Muscle of leg (tissue), 11 donors: ENCODE results near the gene MGLL. TPM values are rescaled to one million over a fixed set of nuclear protein-coding genes. Genes with fewer than 3 reads are reported as not detected.
A peak's percentile ranks its signal among the peaks of the same experiment; 100 is the strongest.

Experiments used
- DNase-seq: peaks from one replicate; pipeline ENCODE4 v3.0.0; 2013
- H3K27ac ChIP-seq: one replicate; pipeline ENCODE4 v1.5.1; 2013; ENCODE audit warnings: mild to moderate bottlenecking, low read length, control low read depth
- H3K27me3 ChIP-seq: one replicate; pipeline ENCODE4 v1.6.1; 2013; ENCODE audit warnings: low read length; ENCODE audit not compliant: control insufficient read depth, insufficient read depth
- H3K36me3 ChIP-seq: one replicate; pipeline ENCODE4 v1.6.1; 2013; ENCODE audit warnings: low read length; ENCODE audit not compliant: control insufficient read depth, insufficient read depth
- H3K4me1 ChIP-seq: one replicate; pipeline ENCODE4 v1.6.1; 2013; ENCODE audit warnings: low read length; ENCODE audit not compliant: control insufficient read depth, insufficient read depth
- H3K4me3 ChIP-seq: one replicate; pipeline ENCODE4 v1.5.1; 2013; ENCODE audit warnings: low read length, control low read depth
- H3K9me3 ChIP-seq: replicated peaks from 2 replicates; pipeline ENCODE4 v1.6.1; 2013; ENCODE audit warnings: low read depth, low read length; ENCODE audit not compliant: control insufficient read depth
- WGBS: methylation state at CpG from one replicate; pipeline ENCODE4 v1.1.5; 2013; ENCODE audit warnings: missing lambda C conversion rate; ENCODE audit not compliant: insufficient coverage; 5-methylcytosine and 5-hydroxymethylcytosine counted together
- polyA plus RNA-seq, 8 donors: library from polyadenylated mRNA; unstranded; fragments of 120-200 nt; gene quantifications; one replicate each; pipeline versions ENCODE4 v1.2.1 to v1.2.3, GENCODE V29; 2013; ENCODE audit warnings: inconsistent platforms in 1 of 8, low replicate concordance in 1 of 8; ENCODE audit not compliant: insufficient read length in 8 of 8, insufficient read depth in 1 of 8
- total RNA-seq: library from RNA; stranded (reverse); fragments of 120-200 nt; gene quantifications from one replicate; pipeline ENCODE4 v1.2.4, GENCODE V29; 2013

The MGLL gene
- total and polyA plus RNA-seq, 9 donors, result 18.1 to 25.7 (median 22.3) TPM

GRCh38 chr3:127769284-127770081 is 52.8 kb downstream of the MGLL start:
- Histone ChIP-seq H3K27me3 (no peaks in the 10 kb centered on the region), H3K4me1 (peaks cover 19% of the 10 kb centered on the region), H3K36me3 (peaks cover 4% of the 10 kb centered on the region), H3K9me3 (peaks cover 15% of the 10 kb centered on the region), H3K4me3 (no peak overlapping the region), H3K27ac (no peak overlapping the region)
- 82% methylated on average over 8 of the region's 13 CpGs for WGBS
- DNase-seq, result no peak

DNA sequence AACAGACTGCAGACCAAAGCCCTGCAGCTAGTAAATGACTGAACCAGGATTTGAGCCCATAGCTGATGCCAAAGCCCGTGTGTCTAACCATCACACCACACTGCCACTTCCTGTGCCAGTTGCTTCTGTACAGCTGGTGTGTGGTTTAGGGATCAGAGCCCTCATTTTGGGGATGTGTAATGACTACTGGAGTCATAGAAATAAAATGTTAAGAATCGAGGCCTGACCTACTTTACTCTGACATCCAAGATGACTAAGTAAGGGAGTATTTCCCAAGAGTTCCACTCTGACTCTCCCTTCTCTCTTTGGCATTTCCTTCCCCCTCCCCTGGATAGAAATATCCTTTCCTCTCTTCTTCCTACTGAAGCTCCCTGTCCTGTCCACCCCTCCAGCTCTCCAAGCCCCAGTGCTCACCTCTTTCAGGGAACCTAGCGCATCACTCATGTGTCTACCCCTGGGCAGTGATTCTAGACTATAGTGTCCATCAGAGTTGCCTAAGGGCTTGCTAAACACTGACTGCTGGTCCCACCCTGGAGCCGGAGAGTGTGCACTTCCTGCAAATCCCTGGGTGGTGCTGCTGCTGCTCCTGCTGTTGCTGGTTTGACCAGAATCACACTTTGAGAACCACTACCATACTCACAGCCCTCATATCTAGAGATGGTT is 53.8 kb downstream of the MGLL start:
- Histone ChIP-seq H3K9me3 (peaks cover 15% of the 10 kb centered on the region), H3K4me3 (no peak overlapping the region), H3K4me1 (peaks cover 20% of the 10 kb centered on the region), H3K27me3 (no peaks in the 10 kb centered on the region), H3K27ac (no peak overlapping the region), H3K36me3 (peaks cover 4% of the 10 kb centered on the region)
- 100% methylated on average over 2 of the region's 4 CpGs for WGBS
- DNase-seq, result no peak

- H3K27me3 ChIP-seq, result no peaks in the 10 kb centered on the region
- no peak overlapping the region for H3K4me3 ChIP-seq
- no peak overlapping the region for H3K27ac ChIP-seq
- H3K4me1 ChIP-seq, result peaks cover 22% of the 10 kb centered on the region
- WGBS, result no CpG with 5 or more reads among the region's 1 CpG
- H3K9me3 ChIP-seq, result peaks cover 15% of the 10 kb centered on the region
- DNase-seq, result no peak
- peaks cover 4% of the 10 kb centered on the region for H3K36me3 ChIP-seq
Observed at GRCh38 chr3:127767126-127767525, 55.2 kb downstream of the MGLL start.

DNA sequence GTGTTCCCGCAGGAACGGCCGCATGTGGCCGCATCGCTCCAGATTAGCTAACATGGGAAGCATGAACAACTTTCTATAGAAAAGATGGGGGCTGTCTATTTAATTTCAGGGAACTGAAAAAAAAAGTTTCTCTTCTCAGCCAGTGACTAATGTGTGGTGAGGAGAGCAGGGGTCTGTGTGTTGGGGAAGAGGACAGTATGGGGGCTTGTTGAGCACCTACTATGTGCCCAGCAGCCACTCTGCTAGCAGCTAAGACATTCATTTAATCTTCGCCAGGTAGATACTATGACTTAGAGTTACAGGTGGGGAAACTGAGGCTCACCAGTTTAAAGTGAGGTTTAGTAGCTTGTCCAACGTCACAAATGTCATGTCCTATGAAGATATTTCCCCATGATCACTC is 56.6 kb downstream of the MGLL start:
- 97% methylated on average over 6 of the region's 7 CpGs for WGBS
- H3K4me1 ChIP-seq, result peaks cover 35% of the 10 kb centered on the region
- H3K27ac ChIP-seq, result no peak overlapping the region
- H3K36me3 ChIP-seq, result peaks cover 4% of the 10 kb centered on the region
- no peak overlapping the region for H3K4me3 ChIP-seq
- H3K27me3 ChIP-seq, result no peaks in the 10 kb centered on the region
- H3K9me3 ChIP-seq, result peaks cover 15% of the 10 kb centered on the region
- no peak for DNase-seq

DNA sequence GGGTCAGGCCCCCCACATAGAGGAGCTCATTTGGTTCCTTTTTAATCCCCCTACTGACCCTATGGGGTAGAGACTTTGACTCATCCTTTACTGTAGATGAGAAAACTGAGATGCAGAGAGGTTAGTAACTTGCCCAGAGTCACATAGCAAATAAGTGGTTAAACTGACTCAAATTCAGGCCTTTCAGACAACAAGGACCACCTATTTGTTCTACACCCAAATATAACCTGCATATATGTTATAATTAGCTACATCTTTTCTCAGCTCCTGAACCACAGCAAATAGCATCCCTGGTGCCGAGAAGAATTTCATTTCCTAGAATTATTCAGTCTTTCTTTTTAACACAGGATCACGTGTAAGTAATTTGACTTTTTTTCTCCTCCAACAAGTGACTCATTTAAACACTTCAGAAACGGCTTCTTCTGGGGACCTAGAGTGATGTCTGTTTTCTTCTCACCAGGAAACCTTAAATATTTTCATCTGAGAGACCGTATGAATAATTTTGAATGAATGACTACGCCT is 57.4 kb downstream of the MGLL start:
- Histone ChIP-seq H3K4me3 (no peak overlapping the region), H3K4me1 (peaks cover 43% of the 10 kb centered on the region), H3K27ac (no peak overlapping the region), H3K27me3 (no peaks in the 10 kb centered on the region), H3K9me3 (peaks cover 15% of the 10 kb centered on the region), H3K36me3 (peaks cover 4% of the 10 kb centered on the region)
- 90% methylated on average over 2 of the region's 5 CpGs for WGBS
- no peak for DNase-seq

- Histone ChIP-seq H3K4me1 (peaks cover 44% of the 10 kb centered on the region), H3K36me3 (peaks cover 4% of the 10 kb centered on the region), H3K27me3 (no peaks in the 10 kb centered on the region), H3K4me3 (no peak overlapping the region), H3K9me3 (peaks cover 15% of the 10 kb centered on the region), H3K27ac (no peak overlapping the region)
- WGBS, result no CpG with 5 or more reads among the region's 8 CpGs
- DNase-seq, result no peak
Observed at GRCh38 chr3:127764301-127764700, 58.0 kb downstream of the MGLL start.

GRCh38 chr3:127763816-127764215 is 58.5 kb downstream of the MGLL start:
- Histone ChIP-seq H3K4me1 (peaks cover 44% of the 10 kb centered on the region), H3K27ac (no peak overlapping the region), H3K4me3 (no peak overlapping the region), H3K36me3 (peaks cover 4% of the 10 kb centered on the region), H3K9me3 (peaks cover 15% of the 10 kb centered on the region), H3K27me3 (no peaks in the 10 kb centered on the region)
- WGBS, result 60% methylated on average over 5 of the region's 7 CpGs
- DNase-seq, result no peak

- Histone ChIP-seq H3K4me1 (peaks cover 44% of the 10 kb centered on the region), H3K9me3 (peaks cover 10% of the 10 kb centered on the region), H3K4me3 (no peak overlapping the region), H3K27me3 (no peaks in the 10 kb centered on the region), H3K36me3 (peaks cover 2% of the 10 kb centered on the region), H3K27ac (no peak overlapping the region)
- DNase-seq, result no peak
- WGBS, result 95% methylated on average over 5 of the region's 8 CpGs
Observed at GRCh38 chr3:127763337-127763736, 59.0 kb downstream of the MGLL start.

DNA sequence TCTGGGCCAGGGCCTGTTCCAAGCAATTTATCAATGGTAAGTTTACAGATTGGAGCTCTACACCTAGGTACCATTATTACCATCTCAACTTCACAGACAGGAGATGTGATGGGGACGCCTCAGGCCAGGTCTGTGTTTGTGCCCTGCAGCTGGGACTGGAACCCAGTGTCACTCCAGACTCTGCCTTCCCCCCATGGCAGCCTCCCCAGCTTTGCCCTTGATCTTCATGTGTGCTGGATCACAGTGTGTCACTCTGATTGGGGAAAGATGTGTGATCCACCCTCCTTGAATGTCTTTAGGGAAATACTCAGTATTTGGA is 59.6 kb downstream of the MGLL start:
- WGBS, result 100% methylated on average over 1 of the region's 1 CpG
- Histone ChIP-seq H3K36me3 (no peaks in the 10 kb centered on the region), H3K9me3 (peaks cover 4% of the 10 kb centered on the region), H3K4me1 (peaks cover 44% of the 10 kb centered on the region), H3K4me3 (no peak overlapping the region), H3K27ac (peak overlapping the region; percentile 82), H3K27me3 (no peaks in the 10 kb centered on the region)
- no peak for DNase-seq

DNA sequence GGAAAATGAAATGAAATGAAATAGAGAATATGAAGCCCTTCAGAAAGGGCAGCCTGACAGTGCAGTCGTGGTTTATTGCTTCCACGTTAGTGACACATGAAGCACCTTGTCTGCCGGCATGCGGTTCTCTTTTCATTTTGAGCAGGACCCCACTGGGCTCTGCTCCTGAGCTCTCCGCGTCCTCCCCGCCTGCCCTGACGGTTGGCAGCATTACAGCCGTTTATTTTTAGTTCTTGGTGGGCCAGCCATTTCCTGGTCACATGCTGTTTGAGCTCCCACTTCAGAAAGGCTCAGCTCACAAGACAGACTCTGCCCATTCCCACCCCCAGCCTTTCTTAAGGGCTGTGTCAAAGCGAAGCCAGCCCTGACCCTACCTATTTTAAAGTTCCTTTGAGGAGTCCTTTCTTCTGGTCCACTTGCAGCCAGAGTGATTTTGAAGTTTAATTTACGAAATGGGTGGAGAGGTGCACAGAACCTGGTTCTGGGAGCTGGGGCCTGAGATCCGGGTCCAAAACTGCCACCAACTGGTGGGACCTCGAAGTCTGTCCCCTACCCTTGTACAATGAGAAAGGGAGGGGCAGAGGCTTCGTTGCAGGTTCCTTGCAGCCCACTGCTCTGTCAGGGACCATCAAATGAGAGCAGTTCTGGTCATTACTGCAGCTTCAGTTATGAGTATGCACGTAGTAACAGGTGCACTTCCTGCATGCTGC is 60.1 kb downstream of the MGLL start:
- H3K9me3 ChIP-seq, result no peaks in the 10 kb centered on the region
- H3K4me3 ChIP-seq, result no peak overlapping the region
- peaks cover 44% of the 10 kb centered on the region for H3K4me1 ChIP-seq
- 31% methylated on average over 14 of the region's 15 CpGs for WGBS
- peak overlapping the region; percentile 82 for H3K27ac ChIP-seq
- no peaks in the 10 kb centered on the region for H3K27me3 ChIP-seq
- H3K36me3 ChIP-seq, result no peaks in the 10 kb centered on the region
- DNase-seq, result peak; percentile 90
